Stimulated activated CD4-positive, alpha-beta T cell treated with anti-CD3 and anti-CD28 coated beads, TNF-alpha, amount 100 ng/mL, for 48 hours (primary cell): ENCODE data around the gene APLP1.
"Not testable (repeated sequence)": the region's sequence is repeated elsewhere in the genome, so short reads cannot be mapped to it uniquely, and the experiment has no call there.

Experiments used
- DNase-seq, 3 donors: peaks; one replicate each; pipeline ENCODE4 v3.0.0-alpha.2; 2020; ENCODE audit warnings: low read depth in 3 of 3

Gene APLP1

GRCh38 chr19:35882114-35882832, 13.9 kb downstream of the APLP1 start:
- no peak for DNase-seq

GRCh38 chr19:35883882-35884281, 15.5 kb downstream of the APLP1 start:
- DNase-seq, result no peak

DNA sequence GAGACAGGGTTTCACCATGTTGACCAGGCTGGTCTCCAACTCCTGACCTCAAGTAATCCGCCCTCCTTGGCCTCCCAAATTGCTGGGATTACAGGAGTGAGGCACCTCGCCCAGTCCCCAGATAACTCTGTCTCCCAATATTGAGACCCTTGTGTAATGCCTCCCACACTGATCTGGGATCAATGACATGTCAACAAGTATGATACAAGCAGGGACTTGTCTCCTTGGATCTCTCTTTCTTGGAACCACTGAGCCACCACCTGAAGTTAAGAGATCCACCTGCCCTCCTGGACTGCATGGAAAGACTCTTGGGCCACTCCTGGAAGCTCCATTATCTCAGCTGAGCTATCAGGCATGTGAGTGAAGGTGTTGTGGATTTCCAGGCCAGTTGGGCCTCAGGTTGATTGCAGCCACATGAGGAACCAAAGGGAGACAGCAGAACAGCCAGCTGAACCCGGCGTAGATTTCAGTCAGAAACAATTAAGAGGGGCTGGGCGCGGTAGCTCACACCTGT, 16.9 kb downstream of the APLP1 start:
- no peak for DNase-seq

DNA sequence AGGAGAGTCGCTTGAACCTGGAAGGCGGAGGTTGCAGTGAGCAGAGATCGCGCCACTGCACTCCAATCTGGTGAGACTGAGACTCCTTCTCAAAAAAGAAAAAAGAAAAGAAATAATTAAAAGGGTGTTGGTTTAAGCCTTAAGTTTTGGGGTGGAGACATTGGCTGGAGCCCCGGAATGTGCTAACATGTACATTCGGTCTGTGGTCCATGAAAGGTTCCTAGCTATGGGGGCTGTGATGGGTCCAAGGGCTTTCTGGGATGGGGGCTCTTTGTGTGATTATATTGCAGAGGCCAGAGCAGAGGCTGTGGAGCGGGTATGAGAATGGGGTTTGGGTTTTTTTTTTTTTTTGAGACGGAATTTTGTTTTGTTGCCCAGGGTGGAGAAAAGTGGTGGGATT, 17.5 kb downstream of the APLP1 start:
- no peak for DNase-seq

DNA sequence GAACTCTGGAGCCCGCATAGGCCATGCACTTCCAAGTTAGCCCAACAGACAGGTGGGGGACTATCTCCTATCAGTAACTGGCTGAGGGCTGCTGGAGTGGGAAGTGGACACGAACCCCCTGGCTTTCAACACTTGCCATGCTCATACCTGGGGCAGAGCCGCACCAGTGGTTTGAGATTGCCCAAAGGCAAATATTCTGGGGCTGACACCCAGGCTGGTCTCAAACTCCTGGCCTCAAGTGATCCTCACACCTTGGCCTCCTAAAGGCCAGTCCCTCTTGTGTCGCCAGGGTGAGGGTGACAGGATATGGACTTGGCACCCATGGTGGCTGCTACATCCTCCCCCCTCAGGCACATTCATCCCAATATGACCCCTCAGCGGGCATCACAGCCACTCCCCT, 18.8 kb downstream of the APLP1 start:
- no peak for DNase-seq

- DNase-seq, result no peak
These were observed 20.0 kb downstream of the APLP1 start for GRCh38 chr19:35888398-35888797.

GRCh38 chr19:35889370-35890112, 21.2 kb downstream of the APLP1 start:
- no peak for DNase-seq

DNA sequence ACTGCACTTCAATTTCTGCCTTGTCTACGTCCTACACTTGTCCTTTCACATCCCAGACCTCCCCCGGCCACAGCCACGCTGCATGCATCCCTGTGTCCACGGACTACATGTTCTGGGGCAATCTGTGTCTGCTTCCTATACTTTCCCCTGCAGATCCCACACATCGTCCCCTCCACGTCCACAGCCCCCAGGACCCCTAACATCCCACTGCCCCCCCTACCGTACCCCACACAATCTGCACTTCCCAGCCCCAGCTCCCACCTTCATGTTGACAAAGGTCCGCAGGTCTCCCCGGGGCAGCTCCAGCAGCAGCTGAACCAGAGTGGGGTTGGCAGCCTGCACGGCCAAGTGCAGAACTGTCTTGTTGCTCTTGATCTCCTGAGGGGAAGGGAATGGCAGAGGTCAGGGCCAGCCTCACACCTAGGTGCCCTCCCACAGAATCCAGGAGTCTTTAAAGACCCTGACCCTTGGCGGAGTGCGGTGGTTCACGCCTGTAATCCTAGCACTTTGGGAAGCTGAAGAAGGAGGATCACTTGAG, 21.8 kb downstream of the APLP1 start:
- no peak for DNase-seq

DNA sequence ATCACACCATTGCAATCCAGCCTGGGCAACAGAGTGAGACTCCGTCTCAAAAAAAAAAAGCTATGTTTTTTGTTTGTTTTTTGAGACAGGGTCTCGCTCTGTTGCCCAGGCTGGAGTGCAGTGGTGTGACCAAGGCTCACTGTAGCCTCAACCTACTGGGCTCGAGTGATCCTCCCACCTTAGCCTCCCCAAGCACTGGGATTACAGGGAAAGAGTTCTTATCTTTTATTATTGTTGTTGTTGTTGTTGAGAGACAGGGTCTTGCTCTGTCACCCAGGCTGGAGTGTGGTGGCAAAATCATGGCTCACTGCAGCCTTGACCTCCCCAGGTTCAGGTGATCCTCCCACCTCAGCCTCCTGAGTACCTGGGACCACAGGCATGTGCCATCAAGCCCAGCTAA, 23.4 kb downstream of the APLP1 start:
- DNase-seq, result not testable (repeated sequence)

- no peak for DNase-seq
These were observed 26.0 kb downstream of the APLP1 start for GRCh38 chr19:35894342-35894741.

DNA sequence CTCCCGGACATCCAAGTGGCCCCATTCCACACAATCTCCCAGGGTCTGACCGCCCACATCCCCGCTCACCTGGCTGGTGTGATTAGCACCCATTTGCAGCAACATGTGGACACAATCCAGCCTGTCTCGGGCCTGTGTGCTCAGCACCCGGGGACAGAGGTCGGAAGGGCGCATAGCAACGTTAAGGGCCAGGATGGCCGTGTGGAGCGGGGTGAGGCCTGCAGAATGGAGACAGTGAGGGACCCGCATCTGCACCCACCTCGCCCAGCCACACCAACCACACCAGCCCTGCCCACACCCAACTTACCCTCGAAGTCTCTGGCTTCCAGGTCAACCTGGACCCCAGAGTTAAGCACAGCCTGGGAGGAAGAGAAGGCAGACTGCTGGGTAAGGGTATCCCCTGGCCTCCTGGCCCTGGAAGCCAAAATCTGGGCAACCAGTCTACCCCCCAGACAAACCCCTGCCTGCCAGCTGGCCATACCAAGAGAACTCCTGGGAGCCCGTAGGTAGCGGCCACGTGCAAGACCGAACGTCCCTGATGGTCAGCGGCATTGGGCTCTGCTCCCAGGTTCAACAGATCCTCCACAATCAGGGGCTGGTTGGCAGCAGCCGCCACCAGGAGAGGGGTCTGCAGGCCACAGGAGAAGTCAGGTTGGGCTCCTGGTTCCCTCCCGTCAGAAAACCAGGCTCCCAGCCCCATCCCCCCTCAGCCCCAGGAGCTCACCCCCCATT, 27.7 kb downstream of the APLP1 start:
- DNase-seq, result no peak

DNA sequence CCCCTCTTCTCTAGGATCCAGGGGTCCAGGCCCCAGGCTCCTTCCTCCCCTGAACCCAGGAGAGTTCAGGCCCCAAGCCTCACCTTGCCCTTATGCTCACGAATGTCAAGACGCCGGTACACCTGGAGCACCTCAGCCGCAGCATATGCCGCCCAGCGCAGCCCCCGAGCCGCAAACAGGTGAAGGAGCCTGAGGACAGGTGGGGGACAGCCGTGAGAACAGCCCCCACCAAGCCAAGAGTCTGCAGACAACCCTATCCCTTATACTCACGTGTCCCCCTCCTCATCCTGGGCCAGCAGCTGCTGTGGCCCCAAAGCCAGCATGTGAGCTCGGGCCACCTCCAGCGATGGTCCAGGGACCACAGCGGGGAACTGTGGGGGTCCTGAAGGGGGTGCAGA, 28.3 kb downstream of the APLP1 start:
- DNase-seq, result no peak

DNA sequence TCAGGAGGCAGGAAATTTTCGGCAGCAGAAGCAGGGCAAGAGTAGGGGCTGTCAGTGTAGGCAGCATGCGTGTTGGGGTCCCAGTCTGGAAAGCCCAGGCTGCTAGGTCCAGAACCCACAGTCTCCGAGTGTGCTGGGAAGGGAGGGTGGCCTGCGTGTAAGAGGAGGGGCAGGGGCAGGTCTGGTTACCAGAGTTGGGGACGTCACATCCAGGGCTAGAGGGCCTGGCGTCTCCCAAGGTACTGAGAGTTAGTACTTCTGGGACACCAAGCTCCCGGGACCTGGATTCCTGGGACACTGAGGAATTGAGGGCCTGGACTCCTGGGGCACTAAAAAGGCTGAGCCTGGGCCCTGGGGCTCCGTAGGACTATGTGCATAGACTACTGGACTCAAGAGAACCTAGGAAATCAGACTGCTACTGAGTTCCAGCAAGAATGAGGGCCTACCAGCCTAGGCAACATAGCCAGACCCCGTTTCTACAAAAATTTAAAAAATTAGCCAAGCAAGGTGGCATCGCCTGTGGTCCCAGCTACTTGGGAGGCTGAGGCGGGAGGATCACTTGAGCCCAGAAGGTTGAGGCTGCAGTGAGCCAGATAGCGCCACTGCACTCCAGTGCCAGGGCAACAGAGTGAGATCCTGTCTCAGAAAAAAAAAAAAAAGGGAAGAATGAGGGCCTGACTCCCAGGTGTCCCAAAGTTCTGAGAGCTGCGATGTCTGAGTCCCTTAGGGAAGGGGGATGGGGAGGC, 29.5 kb downstream of the APLP1 start:
- no peak for DNase-seq

GRCh38 chr19:35898499-35898809, 30.1 kb downstream of the APLP1 start:
- DNase-seq, result no peak

- peak; percentile 71 to 82 (median 79) for DNase-seq
These were observed 31.3 kb downstream of the APLP1 start for GRCh38 chr19:35899547-35900214.

DNA sequence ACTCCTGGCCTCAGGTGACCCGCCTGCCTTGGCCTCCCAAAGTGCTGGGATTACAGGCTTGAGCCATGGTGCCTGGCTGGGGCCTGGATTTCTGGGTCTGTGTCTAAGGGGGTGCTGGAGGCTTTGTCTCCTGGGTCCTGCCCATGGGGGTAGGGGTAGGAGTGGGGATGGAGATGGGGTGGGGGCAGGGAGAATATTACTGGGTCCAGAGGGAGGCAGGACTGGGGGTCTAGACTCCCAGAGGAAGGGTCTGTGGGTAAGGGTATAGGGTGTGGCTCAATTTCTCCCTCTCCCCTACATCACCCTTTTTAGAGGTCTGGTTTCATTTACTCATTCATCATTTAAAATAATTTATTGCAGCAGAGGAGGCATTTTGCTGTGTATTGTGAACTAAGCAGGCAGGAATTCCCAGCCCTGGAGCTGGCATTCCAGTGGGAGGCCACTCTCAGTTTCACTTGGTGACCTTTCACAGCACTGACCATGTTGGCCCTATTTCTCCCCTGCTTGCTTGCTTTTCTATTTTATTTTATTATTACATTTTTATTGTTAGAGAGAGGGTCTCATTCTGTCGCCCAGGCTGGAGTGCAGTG, 32.8 kb downstream of the APLP1 start:
- DNase-seq, result no peak

- peak in 1 of 3 donors; percentile 27 for DNase-seq
These were observed 33.7 kb downstream of the APLP1 start, which contains the start of gene HCST for GRCh38 chr19:35901854-35902661. HCST (plus strand) TSS chr19:35902529; CDS start chr19:35902594, 65 bp downstream.

DNA sequence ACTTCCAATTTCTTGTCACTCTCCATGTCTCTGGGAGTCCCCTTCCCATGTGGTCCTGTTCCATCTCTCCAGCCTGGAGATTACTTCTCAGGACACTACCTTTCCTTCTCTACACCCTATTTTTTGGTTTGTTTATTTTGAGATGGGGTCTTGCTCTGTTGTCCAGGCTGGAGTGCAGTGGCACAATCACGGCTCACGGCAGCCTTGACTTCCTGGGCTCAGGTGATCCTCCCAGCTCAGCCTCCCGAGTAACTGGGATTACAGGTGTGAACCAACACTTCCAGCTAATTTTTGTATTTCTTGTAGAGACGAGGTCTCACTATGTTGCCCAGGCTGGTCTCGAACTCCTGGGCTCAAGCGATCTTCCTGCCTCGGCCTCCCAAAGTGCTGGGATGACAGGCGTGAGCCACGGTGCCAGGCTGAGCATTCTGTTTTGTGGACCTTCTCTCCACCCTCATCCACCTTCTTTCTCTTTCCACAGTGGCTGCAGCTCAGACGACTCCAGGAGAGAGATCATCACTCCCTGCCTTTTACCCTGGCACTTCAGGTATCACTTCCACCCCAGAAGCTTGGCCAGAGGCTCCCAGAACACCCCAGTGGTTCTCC, 34.6 kb downstream of the APLP1 start:
- DNase-seq, result no peak

- DNase-seq, result peak; percentile 67 to 79 (median 71)
These were observed 35.3 kb downstream of the APLP1 start for GRCh38 chr19:35903550-35904179.
